ENCODE results near the gene SLC22A23. TPM values are rescaled to one million over a fixed set of nuclear protein-coding genes. Genes with fewer than 3 reads are reported as not detected.

Gene SLC22A23
- total RNA-seq, 1 donor from 2014 or later, result 19.2 TPM

DNA sequence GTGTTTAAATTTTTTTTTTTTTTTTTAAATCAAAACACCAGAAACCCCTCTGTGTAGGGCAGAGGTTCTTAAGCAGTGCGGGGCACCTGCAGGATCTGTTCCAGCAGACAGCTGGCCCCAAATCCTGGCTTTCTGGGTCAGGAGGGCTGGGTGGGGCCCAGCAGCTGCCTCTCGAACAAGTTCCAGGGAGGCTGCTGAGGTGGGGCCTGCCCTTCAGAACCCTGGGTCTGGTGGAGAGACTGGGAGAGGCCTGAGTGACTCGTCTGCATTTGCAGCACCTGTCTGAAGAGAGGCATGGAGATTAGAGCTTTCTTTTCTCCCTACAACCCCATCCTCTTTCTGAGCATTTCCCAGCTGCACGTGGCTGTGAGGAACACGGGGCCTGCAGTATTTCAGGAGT, 189.7 kb downstream of the SLC22A23 start:
- ATAC-seq, result peak; percentile 57
- H3K4me1 ChIP-seq, result peaks cover 1% of the 10 kb centered on the region
- intact Hi-C loops (cut with DNase I), result no loop called here
- no peak overlapping the region for H3K4me3 ChIP-seq
- TF ChIP-seq CTCF (IDR thresholded peaks at IDR 0.05), result no peak
- no peak overlapping the region for H3K27ac ChIP-seq
- H3K9me3 ChIP-seq, result no peaks in the 10 kb centered on the region
- no peaks in the 10 kb centered on the region for H3K27me3 ChIP-seq
- no peak for DNase-seq
- peaks cover 52% of the 10 kb centered on the region for H3K36me3 ChIP-seq

DNA sequence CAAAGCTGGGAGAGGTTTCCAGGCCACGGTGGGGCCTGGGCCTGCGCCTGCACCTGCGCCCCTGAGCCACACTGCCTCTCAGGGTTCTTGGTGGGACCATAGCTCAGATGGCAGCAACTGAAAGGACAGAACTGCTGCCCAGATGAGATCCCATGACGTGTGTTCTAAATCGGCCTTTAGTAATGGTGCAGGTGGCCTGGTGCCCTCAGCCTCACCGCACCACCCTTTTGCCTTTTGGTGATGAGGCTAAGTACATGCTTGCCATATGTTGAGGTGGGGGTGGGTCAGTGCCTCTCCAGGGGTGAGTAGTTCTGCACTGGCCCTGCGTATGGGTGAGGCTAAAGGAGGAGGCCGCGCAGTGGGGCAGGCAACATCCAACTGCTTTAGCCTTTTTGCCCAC, 190.7 kb downstream of the SLC22A23 start:
- intact Hi-C loops (cut with DNase I), result no loop called here
- Histone ChIP-seq H3K9me3 (no peaks in the 10 kb centered on the region), H3K27ac (no peak overlapping the region), H3K36me3 (peaks cover 42% of the 10 kb centered on the region), H3K4me3 (no peak overlapping the region), H3K4me1 (peaks cover 11% of the 10 kb centered on the region), H3K27me3 (no peaks in the 10 kb centered on the region)
- TF ChIP-seq CTCF (IDR thresholded peaks at IDR 0.05), result no peak
- ATAC-seq, result no peak
- DNase-seq, result no peak

- Histone ChIP-seq H3K36me3 (peaks cover 38% of the 10 kb centered on the region), H3K4me3 (no peak overlapping the region), H3K9me3 (no peaks in the 10 kb centered on the region), H3K27me3 (no peaks in the 10 kb centered on the region), H3K4me1 (peaks cover 16% of the 10 kb centered on the region), H3K27ac (no peak overlapping the region)
- TF ChIP-seq CTCF (IDR thresholded peaks at IDR 0.05), result no peak
- intact Hi-C loops (cut with DNase I), result no loop called here
- ATAC-seq (no peak), DNase-seq (no peak)
Observed at GRCh38 chr6:3265671-3266070, 191.2 kb downstream of the SLC22A23 start.

DNA sequence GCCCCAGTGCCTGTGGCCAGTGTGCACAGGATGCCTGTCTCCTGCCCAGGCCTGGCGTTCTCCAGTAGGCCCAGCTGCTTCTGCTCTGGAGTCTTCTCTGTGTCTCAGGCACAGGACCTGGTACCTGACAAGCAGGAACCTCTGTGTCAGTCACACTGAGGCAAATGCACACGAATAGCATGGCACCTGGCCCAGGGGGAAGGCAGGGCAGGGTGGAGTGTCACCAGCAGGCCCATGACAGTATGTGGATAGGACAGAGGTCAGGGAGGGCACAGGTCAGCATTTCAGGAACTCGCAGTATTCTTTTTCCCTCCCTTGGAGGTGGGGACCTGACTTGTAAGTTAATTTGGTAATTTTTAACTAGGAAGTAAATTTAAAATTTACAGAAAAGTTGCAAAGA, 192.5 kb downstream of the SLC22A23 start:
- H3K27me3 ChIP-seq, result no peaks in the 10 kb centered on the region
- ATAC-seq (no peak), DNase-seq (no peak)
- H3K27ac ChIP-seq, result no peak overlapping the region
- no peak for TF ChIP-seq CTCF (IDR thresholded peaks at IDR 0.05)
- intact Hi-C loops (cut with DNase I), result no loop called here
- peaks cover 27% of the 10 kb centered on the region for H3K4me1 ChIP-seq
- no peaks in the 10 kb centered on the region for H3K9me3 ChIP-seq
- no peak overlapping the region for H3K4me3 ChIP-seq
- H3K36me3 ChIP-seq, result peaks cover 32% of the 10 kb centered on the region

DNA sequence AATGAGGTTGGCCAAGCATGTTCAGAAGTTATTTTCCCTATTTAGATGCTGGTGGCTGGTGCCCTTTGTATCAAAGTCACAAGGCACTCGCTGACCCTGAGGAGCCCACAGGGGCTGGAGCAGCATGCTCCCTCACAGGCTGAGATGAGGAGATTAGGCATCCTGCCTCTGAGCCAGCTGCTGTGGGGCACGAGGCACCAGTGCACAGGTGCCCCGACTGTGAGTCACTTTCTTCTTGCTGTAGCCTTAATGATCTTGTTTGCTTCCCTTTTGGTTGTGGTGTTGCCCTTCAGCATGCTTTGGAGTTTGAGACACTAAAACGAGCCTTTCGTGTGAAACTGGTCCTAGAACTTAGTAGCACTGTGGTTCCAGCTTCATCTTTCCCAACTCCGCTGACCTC, 193.8 kb downstream of the SLC22A23 start:
- H3K27ac ChIP-seq, result no peak overlapping the region
- H3K4me1 ChIP-seq, result peaks cover 27% of the 10 kb centered on the region
- no peaks in the 10 kb centered on the region for H3K27me3 ChIP-seq
- H3K9me3 ChIP-seq, result no peaks in the 10 kb centered on the region
- intact Hi-C loops (cut with DNase I), result no loop called here
- no peak overlapping the region for H3K4me3 ChIP-seq
- no peak for TF ChIP-seq CTCF (IDR thresholded peaks at IDR 0.05)
- no peak for ATAC-seq
- peaks cover 19% of the 10 kb centered on the region for H3K36me3 ChIP-seq
- DNase-seq, result no peak

GRCh38 chr6:3261921-3262320, 194.9 kb downstream of the SLC22A23 start:
- intact Hi-C loops (cut with DNase I), result no loop called here
- H3K9me3 ChIP-seq, result no peaks in the 10 kb centered on the region
- no peak for TF ChIP-seq CTCF (IDR thresholded peaks at IDR 0.05)
- H3K36me3 ChIP-seq, result peaks cover 12% of the 10 kb centered on the region
- peaks cover 27% of the 10 kb centered on the region for H3K4me1 ChIP-seq
- no peak for ATAC-seq
- H3K27me3 ChIP-seq, result no peaks in the 10 kb centered on the region
- DNase-seq, result no peak
- no peak overlapping the region for H3K27ac ChIP-seq
- H3K4me3 ChIP-seq, result no peak overlapping the region
